Tibial nerve (tissue), 4 donors: ENCODE measurements around the gene NANP. TPM values are rescaled to one million over a fixed set of nuclear protein-coding genes. Genes with fewer than 3 reads are reported as not detected.

Source experiments
- DNase-seq, 2 donors: peaks; one replicate each; pipeline ENCODE4 v3.0.0-alpha.2; 2019; ENCODE audit warnings: low spot score in 2 of 2
- H3K27ac ChIP-seq, 4 donors: fragments of 200-600 bp; sonication (generic) in 3 of 4; one replicate each; pipeline ENCODE4 v1.5.1; 2017 to 2019; ENCODE audit warnings: mild to moderate bottlenecking in 1 of 4
- H3K27me3 ChIP-seq, 2 donors: fragments of 200-600 bp; sonication (generic) in 1 of 2; one replicate each; pipeline versions ENCODE4 v1.5.1 to v1.6.0; 2017 to 2019
- H3K36me3 ChIP-seq, 3 donors: fragments of 200-600 bp; sonication (generic); one replicate each; pipeline ENCODE4 v1.5.1; 2018 to 2019
- H3K4me1 ChIP-seq, 4 donors: fragments of 200-600 bp; sonication (generic) in 3 of 4; one replicate each; pipeline ENCODE4 v1.5.1; 2017 to 2019
- H3K4me3 ChIP-seq, 4 donors: fragments of 200-600 bp; sonication (generic) in 3 of 4; one replicate each; pipeline ENCODE4 v1.5.1; 2017 to 2019; ENCODE audit warnings: mild to moderate bottlenecking in 1 of 4, moderate library complexity in 1 of 4
- H3K9me3 ChIP-seq, 4 donors: fragments of 200-600 bp; sonication (generic) in 3 of 4; one replicate each; pipeline ENCODE4 v1.5.1; 2017 to 2019
- EP300 ChIP-seq, 2 donors: sonication (generic); formaldehyde crosslinking; IDR thresholded peaks; one replicate each; pipeline ENCODE4 v1.6.1; 2017; ENCODE audit warnings: antibody characterized with exemption in 2 of 2, mild to moderate bottlenecking in 1 of 2
- POLR2A ChIP-seq, 2 donors: fragments of 450-650 bp; IDR thresholded peaks; one replicate each; pipeline ENCODE4 v1.6.1; 2017; ENCODE audit warnings: antibody characterized with exemption in 2 of 2, mild to moderate bottlenecking in 2 of 2, moderate library complexity in 2 of 2
- WGBS, 2 donors: methylation state at CpG; one replicate each; pipeline ENCODE4 v1.1.5; 2018; 5-methylcytosine and 5-hydroxymethylcytosine counted together
- small RNA-seq: library from RNA; depleted of rRNA; stranded (forward); fragments of <200 nt; gene quantifications from one replicate; pipeline ENCODE3, GENCODE V24; 2016
- total RNA-seq, 4 donors: library from RNA; depleted of rRNA; stranded (reverse); fragments of >200 nt; gene quantifications; one replicate each; pipeline ENCODE4 v1.1.0, GENCODE V29; 2016
- TF ChIP-seq, protein P1 (sequence below), 5 experiments: fragments of 200-600 bp in 3 of 5; fragments of 450-650 bp in 2 of 5; sonication (generic) in 3 of 5; IDR thresholded peaks; one replicate each; pipeline ENCODE4 v1.5.1; 2016 to 2019; ENCODE audit warnings: antibody characterized with exemption in 5 of 5, mild to moderate bottlenecking in 3 of 5, moderate library complexity in 2 of 5

The NANP gene
- total RNA-seq, 4 donors from 2014 or later, result 2.5 to 3.6 (median 2.9) TPM

DNA sequence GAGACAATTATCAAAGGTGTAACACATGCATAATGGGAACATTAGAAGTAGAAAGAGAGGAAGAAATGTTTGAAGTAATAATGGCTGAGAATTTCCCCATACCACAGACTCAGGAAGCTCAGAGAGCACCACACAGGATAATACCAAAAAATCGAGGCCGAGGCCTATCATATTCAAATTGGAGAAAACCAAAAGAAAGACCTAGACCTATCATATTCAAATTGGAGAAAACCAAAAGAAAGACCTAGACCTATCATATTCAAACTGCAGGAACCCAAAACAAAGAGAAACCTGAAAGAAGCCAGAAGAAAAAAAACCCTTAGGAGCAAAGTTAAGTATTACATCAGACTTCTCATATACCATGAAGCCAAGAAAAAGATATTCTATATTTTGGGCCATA is 56.5 kb downstream of the NANP start:
- no peak for DNase-seq
- no peak overlapping the region for H3K4me3 ChIP-seq
- H3K36me3 ChIP-seq, result no peaks in the 10 kb centered on the region
- 89 to 90% methylated on average over 2 of the region's 2 CpGs for WGBS, 2 donors
- TF ChIP-seq, protein P1, sequence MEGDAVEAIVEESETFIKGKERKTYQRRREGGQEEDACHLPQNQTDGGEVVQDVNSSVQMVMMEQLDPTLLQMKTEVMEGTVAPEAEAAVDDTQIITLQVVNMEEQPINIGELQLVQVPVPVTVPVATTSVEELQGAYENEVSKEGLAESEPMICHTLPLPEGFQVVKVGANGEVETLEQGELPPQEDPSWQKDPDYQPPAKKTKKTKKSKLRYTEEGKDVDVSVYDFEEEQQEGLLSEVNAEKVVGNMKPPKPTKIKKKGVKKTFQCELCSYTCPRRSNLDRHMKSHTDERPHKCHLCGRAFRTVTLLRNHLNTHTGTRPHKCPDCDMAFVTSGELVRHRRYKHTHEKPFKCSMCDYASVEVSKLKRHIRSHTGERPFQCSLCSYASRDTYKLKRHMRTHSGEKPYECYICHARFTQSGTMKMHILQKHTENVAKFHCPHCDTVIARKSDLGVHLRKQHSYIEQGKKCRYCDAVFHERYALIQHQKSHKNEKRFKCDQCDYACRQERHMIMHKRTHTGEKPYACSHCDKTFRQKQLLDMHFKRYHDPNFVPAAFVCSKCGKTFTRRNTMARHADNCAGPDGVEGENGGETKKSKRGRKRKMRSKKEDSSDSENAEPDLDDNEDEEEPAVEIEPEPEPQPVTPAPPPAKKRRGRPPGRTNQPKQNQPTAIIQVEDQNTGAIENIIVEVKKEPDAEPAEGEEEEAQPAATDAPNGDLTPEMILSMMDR (IDR thresholded peaks at IDR 0.05), result no peak
- TF ChIP-seq POLR2A (IDR thresholded peaks at IDR 0.05), result no peak
- TF ChIP-seq EP300 (IDR thresholded peaks at IDR 0.05), result no peak
- H3K4me1 ChIP-seq, result no peaks in the 10 kb centered on the region
- no peaks in the 10 kb centered on the region for H3K27me3 ChIP-seq
- no peaks in the 10 kb centered on the region for H3K9me3 ChIP-seq
- H3K27ac ChIP-seq, result no peak overlapping the region

DNA sequence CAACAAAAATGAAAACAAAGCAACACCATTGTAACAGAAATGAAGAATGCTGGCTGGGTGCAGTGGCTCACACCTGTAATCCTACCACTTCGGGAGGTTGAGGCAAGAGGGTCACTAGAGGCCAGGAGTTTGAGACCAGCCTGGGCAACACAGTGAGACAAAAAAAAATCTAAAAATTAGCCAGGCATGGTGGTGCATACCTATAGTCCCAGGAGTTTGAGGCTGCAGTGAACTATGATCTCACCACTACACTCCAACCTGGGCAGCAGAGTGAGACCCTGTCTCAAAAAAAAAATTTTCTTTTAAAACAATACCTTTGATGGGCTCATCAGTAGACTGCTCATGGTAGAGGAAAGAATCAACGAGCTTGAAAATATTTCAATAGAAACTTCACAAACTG is 57.0 kb downstream of the NANP start:
- no peaks in the 10 kb centered on the region for H3K27me3 ChIP-seq

DNA sequence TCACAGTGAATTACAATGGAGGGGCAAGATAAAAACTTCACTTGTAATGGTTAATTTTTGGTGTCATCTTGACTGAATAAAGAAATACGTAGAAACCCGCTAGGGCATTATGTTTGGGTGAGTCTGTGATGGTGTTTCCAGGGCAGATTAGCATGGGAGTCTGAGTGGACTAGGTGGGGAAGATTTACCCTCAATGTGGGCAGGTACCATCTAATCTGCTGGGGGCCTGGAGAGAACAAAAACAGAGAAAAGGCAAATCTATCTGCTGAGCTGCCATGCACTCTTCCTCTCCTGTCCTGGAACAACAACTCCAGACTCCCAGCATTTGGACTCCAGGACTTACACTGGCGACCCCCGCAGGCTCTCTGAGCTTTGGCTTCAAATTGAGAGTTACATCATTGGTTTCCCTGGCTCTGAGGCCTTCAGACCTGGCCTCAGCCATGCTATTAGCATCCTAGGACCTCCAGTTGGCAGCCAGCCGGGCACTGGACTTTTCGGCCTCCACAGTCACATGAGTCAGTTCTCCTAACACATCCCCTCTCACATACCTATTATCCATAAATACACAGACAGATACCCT is 58.1 kb downstream of the NANP start:
- WGBS, 2 donors, result 75 to 79% methylated on average over 6 of the region's 6 CpGs
- DNase-seq, result no peak
- H3K4me3 ChIP-seq, result no peak overlapping the region
- H3K9me3 ChIP-seq, result no peaks in the 10 kb centered on the region
- H3K4me1 ChIP-seq, result no peaks in the 10 kb centered on the region
- H3K27ac ChIP-seq, result no peak overlapping the region
- H3K27me3 ChIP-seq, result no peaks in the 10 kb centered on the region
- no peak for TF ChIP-seq POLR2A (IDR thresholded peaks at IDR 0.05)
- no peaks in the 10 kb centered on the region for H3K36me3 ChIP-seq

More for the DNA sequence above, 57.0 kb downstream of the NANP start:
- no peak for DNase-seq
- TF ChIP-seq POLR2A (IDR thresholded peaks at IDR 0.05) (no peak), EP300 (IDR thresholded peaks at IDR 0.05) (no peak)
- TF ChIP-seq, protein P1 (IDR thresholded peaks at IDR 0.05), result no peak
- no peak overlapping the region for H3K27ac ChIP-seq
- no peaks in the 10 kb centered on the region for H3K9me3 ChIP-seq
- no peaks in the 10 kb centered on the region for H3K36me3 ChIP-seq
- 92% methylated on average over 2 of the region's 2 CpGs for WGBS, 2 donors
- no peak overlapping the region for H3K4me3 ChIP-seq
- H3K4me1 ChIP-seq, result no peaks in the 10 kb centered on the region

DNA sequence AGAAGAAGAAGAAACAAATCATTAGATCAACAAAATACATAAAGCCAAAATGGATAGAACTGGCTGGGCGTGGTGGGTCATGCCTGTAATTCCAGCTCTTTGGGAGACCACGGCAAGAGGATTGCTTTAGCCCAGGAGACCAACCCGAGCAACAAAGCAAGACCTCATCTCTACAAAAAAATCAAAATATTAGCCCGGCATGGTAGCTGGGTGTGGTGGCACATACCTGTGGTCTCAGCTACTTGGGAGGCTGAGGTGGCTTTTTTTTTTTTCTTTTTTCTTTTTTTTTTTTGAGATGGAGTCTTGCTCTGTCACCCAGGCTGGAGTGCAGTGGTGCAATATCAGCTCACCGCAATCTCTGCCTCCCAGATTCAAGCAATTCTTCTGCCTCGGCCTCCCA is 59.9 kb downstream of the NANP start:
- H3K27me3 ChIP-seq, result no peaks in the 10 kb centered on the region
- 97% methylated on average over 6 of the region's 6 CpGs for WGBS, 2 donors

DNA sequence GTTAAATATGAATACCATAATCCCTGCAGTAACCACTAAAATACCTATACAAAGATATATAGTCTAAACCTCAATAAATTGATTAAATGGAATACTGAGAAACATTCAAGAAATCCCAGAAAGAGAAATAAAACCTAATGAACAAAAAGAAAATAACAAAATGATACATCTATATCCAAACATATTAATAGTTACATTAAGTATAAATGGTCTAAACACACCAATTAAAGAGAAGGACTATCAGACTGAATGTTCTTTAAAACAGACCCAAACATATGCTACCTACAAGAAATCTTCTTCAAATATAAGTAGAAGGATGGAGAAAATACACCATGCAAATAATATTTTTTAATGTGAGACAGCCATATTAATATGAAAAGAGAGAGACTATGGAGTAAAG is 60.5 kb downstream of the NANP start:
- Histone ChIP-seq H3K4me1 (no peaks in the 10 kb centered on the region), H3K27ac (no peak overlapping the region), H3K36me3 (peaks cover 0 to 10% (median 0%) of the 10 kb centered on the region in 3 donors), H3K4me3 (no peak overlapping the region), H3K27me3 (no peaks in the 10 kb centered on the region), H3K9me3 (no peaks in the 10 kb centered on the region)
- no peak for DNase-seq
- TF ChIP-seq POLR2A (IDR thresholded peaks at IDR 0.05), result no peak
- no peak for TF ChIP-seq EP300 (IDR thresholded peaks at IDR 0.05)
- TF ChIP-seq, protein P1 (IDR thresholded peaks at IDR 0.05), result no peak

More for the DNA sequence above, 59.9 kb downstream of the NANP start:
- peaks cover 0 to 9% (median 0%) of the 10 kb centered on the region in 3 donors for H3K36me3 ChIP-seq
- no peaks in the 10 kb centered on the region for H3K4me1 ChIP-seq
- TF ChIP-seq EP300 (IDR thresholded peaks at IDR 0.05), result no peak
- TF ChIP-seq, protein P1 (IDR thresholded peaks at IDR 0.05), result no peak
- no peak for TF ChIP-seq POLR2A (IDR thresholded peaks at IDR 0.05)
- DNase-seq, result no peak
- H3K9me3 ChIP-seq, result no peaks in the 10 kb centered on the region
- H3K4me3 ChIP-seq, result no peak overlapping the region
- H3K27ac ChIP-seq, result no peak overlapping the region

Small RNAs within 50 kb of the gene (small RNA-seq; reads per million reads assigned to genes)
- gene RN7SL594P (not detected), gene RNU6ATAC17P (not detected)

Other genes with a start within 250 kb of the NANP start
- gene ABHD12, start 233.2 kb downstream of the NANP start, total RNA-seq, result 100 to 1,000 TPM in 2 of 4 donors, 10 to 100 TPM in 2; 67.2 to 116 (median 105) TPM
- gene GINS1, start 216.3 kb downstream of the NANP start, total RNA-seq, result 1 to 10 TPM in 1 of 4 donors, under 1 TPM in 3; 0.21 to 1.1 (median 0.59) TPM
- 10 to 100 TPM in 2 of 4 donors, 1 to 10 TPM in 2; 8.0 to 14.1 (median 10.5) TPM for gene NINL, start 38.5 kb downstream of the NANP start, total RNA-seq
- 10 to 100 TPM; 17.9 to 23.2 (median 22.0) TPM for gene ZNF337, start 72.8 kb upstream of the NANP start, total RNA-seq